GM23248 (cell line): ENCODE measurements around the gene KCTD20.

Source experiments
- EZH2 ChIP-seq: fragments of 200-600 bp; sonication (generic); IDR thresholded peaks from 2 replicates; pipeline ENCODE4 v1.6.1; 2018; ENCODE audit warnings: antibody characterized with exemption, mild to moderate bottlenecking; ENCODE audit not compliant: insufficient read depth, poor library complexity, severe bottlenecking
- EZH2phosphoT487 ChIP-seq: fragments of 200-600 bp; sonication (generic); IDR thresholded peaks from 2 replicates; pipeline ENCODE4 v1.6.1; 2018; ENCODE audit warnings: antibody characterized with exemption, moderate library complexity, mild to moderate bottlenecking, low read depth; ENCODE audit not compliant: insufficient read depth

DNA sequence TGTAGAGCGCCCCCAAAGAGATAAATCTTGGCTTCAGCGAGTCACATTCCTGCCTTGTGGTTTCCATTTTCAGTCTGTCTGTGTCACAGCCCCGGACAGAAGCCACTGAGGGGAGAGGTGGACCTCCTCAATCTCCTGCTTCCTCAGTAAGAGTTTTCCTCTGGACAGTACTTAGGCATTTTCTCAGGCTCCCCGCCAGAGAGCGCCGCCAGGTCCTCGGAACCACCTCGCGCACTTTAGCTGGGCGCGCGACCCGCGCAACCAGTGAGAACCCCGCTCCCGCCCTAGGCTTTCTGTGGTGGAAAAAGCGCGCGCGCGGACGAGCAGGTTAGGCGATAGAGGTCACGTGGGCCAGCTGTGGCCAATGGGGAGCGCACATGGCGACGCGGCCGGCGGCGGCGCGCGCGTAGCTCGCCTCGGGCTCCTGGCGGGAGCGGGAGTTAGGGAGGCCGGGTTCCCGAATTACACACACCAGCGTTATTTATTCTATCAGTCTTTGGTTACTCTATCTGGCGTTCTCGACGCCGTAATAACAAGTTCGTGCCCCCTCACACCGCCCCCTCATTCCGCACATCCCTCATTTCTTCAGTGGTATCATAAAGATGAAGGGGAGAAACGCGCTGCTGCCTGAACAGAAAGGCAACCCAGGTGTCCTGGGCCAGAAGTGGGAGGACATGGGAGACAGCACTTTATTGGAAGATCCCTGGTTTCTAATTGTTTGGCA is 19.5 kb upstream of the KCTD20 start:
- TF ChIP-seq EZH2, result no peak
- no peak for TF ChIP-seq EZH2phosphoT487
